Vagina (tissue), 2 donors: Measurements from ENCODE around the gene ZNHIT1. TPM values are rescaled to one million over a fixed set of nuclear protein-coding genes. Genes with fewer than 3 reads are reported as not detected.

Experiments used
- DNase-seq, 2 donors: peaks; one replicate each; pipeline ENCODE4 v3.0.0-alpha.2; 2017; ENCODE audit errors: extremely low spot score in 2 of 2
- H3K27ac ChIP-seq: fragments of 200-600 bp; sonication (generic); one replicate; pipeline ENCODE4 v1.5.1; 2019
- H3K27me3 ChIP-seq: fragments of 200-600 bp; sonication (generic); one replicate; pipeline ENCODE4 v1.5.1; 2019
- H3K36me3 ChIP-seq, 2 donors: fragments of 200-600 bp; sonication (generic); one replicate each; pipeline ENCODE4 v1.5.1; 2017 to 2019
- H3K4me1 ChIP-seq: fragments of 200-600 bp; sonication (generic); one replicate; pipeline ENCODE4 v1.5.1; 2019
- H3K4me3 ChIP-seq, 2 donors: fragments of 200-600 bp; sonication (generic); 1 replicate in 1 of 2; 2 replicates in 1 of 2; pipeline ENCODE4 v1.5.1; 2016 to 2019
- H3K9me3 ChIP-seq: fragments of 200-600 bp; sonication (generic); one replicate; pipeline ENCODE4 v1.5.1; 2019
- POLR2A ChIP-seq, 2 donors: fragments of 450-650 bp; IDR thresholded peaks; one replicate each; pipeline ENCODE4 v1.6.1; 2017; ENCODE audit warnings: antibody characterized with exemption in 2 of 2, mild to moderate bottlenecking in 2 of 2, moderate library complexity in 2 of 2
- POLR2AphosphoS5 ChIP-seq, 2 donors: sonication (generic); formaldehyde crosslinking; IDR thresholded peaks; one replicate each; pipeline ENCODE4 v1.9.0; 2017; ENCODE audit warnings: antibody characterized with exemption in 2 of 2, mild to moderate bottlenecking in 2 of 2, low read depth in 1 of 2; ENCODE audit not compliant: insufficient read depth in 1 of 2
- intact Hi-C: fragments of 100-400 bp; cut with DNase I; formaldehyde crosslinking; loops from one replicate; pipeline ENCODE4 v1.15.1; 2023
- total RNA-seq: library from RNA; depleted of rRNA; stranded (reverse); fragments of >200 nt; gene quantifications from one replicate; pipeline ENCODE4 v1.2.3, GENCODE V29; 2016
- TF ChIP-seq, protein P1 (sequence below), 3 experiments: fragments of 450-650 bp in 2 of 3; fragments of 200-600 bp in 1 of 3; sonication (generic) in 1 of 3; IDR thresholded peaks; one replicate each; pipeline ENCODE4 v1.5.1; 2017 to 2019; ENCODE audit warnings: antibody characterized with exemption in 3 of 3, mild to moderate bottlenecking in 2 of 3, moderate library complexity in 2 of 3

Gene ZNHIT1
- total RNA-seq, 1 donor from 2014 or later, result 55.2 TPM

DNA sequence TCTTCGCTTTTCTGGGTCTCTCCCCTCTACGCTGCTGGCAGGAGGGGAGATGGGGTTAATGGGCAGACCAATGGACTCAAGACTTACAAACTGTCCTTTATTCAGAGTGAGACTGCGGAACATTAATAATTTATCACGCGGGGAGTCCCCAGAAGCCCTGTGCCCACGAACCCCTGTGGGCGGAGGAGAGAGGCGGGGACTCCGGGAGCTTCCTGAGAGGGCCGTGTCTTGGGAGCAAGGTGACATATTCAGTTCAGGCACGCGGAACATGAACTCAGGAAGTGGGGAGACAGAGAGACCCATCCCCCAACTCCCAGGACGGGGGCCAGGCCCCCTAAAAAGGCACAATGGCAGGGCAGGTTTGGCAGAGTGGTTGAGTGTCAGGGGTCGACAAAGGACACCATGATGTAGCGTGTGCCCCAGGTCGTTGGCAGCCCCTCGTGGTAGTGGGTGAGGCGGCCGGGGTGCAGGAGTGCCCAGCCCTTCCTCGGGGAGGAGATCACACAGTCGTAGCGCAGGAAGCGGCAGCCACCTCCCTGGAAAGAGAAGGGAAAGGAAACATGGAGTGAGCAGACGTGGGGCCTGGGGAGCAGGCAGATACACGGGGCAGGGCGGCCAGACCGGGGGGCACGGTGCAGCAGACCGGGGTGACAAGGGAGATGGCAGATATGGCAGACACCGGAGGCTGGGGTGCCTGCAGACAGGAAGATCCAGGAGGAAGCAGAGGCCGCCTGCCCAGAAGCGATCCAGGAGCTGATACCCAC is 11.9 kb upstream of the ZNHIT1 start:
- intact Hi-C loops, result no loop called here
- H3K36me3 ChIP-seq, result peaks cover 0 to 28% of the 10 kb centered on the region in 2 donors
- no peak overlapping the region for H3K27ac ChIP-seq
- H3K4me3 ChIP-seq, result no peak overlapping the region
- H3K9me3 ChIP-seq, result no peaks in the 10 kb centered on the region
- H3K27me3 ChIP-seq, result no peaks in the 10 kb centered on the region
- H3K4me1 ChIP-seq, result peaks cover 8% of the 10 kb centered on the region
- TF ChIP-seq POLR2A (IDR thresholded peaks at IDR 0.05) (no peak), POLR2AphosphoS5 (IDR thresholded peaks at IDR 0.05; ENCODE audit: insufficient read depth in 1 of 2, low read depth in 1 of 2) (no peak)
- TF ChIP-seq, protein P1, sequence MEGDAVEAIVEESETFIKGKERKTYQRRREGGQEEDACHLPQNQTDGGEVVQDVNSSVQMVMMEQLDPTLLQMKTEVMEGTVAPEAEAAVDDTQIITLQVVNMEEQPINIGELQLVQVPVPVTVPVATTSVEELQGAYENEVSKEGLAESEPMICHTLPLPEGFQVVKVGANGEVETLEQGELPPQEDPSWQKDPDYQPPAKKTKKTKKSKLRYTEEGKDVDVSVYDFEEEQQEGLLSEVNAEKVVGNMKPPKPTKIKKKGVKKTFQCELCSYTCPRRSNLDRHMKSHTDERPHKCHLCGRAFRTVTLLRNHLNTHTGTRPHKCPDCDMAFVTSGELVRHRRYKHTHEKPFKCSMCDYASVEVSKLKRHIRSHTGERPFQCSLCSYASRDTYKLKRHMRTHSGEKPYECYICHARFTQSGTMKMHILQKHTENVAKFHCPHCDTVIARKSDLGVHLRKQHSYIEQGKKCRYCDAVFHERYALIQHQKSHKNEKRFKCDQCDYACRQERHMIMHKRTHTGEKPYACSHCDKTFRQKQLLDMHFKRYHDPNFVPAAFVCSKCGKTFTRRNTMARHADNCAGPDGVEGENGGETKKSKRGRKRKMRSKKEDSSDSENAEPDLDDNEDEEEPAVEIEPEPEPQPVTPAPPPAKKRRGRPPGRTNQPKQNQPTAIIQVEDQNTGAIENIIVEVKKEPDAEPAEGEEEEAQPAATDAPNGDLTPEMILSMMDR (IDR thresholded peaks at IDR 0.05), result no peak
- no peak for DNase-seq

DNA sequence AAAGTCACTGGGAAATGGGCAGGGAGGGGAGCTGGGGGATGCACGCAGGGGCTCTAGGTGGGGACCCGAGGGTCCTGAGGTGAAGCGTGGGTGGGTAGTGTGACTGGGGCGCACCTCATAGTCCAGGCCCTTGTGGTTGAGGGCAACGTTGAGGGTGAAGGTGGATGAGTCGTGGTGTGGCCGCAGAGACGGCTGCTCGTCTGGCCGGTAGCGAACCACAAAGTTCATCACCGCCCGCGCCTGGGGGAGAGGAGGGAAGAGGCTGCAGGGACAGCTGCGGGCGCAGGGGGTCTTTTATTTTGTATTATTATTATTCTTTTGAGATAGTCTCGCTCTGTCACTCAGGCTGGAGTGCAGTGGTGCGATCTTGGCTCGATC is 11.3 kb upstream of the ZNHIT1 start:
- no peak for DNase-seq

DNA sequence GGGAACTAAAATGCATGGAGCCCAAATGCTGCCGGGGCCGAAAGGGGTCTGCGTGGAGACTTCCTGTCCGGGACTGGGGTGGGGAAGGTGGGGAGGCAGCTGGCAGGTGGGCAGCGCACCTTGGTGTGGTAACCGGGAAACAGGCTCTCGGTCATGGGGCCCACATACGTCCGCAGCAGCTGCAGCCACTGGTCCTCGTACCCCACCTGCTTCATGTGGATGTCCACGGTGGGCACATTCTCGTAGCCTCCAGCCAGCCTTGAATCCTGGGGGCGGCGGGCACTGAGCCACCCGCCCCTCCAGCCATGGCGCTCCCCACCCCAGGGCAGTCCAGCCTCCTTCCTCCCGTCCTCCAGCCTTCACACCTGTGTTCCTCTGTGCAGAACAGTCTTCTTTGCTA is 10.5 kb upstream of the ZNHIT1 start:
- Histone ChIP-seq H3K9me3 (no peaks in the 10 kb centered on the region), H3K27ac (no peak overlapping the region), H3K27me3 (no peaks in the 10 kb centered on the region), H3K36me3 (peaks cover 0 to 41% of the 10 kb centered on the region in 2 donors), H3K4me1 (no peaks in the 10 kb centered on the region), H3K4me3 (no peak overlapping the region)
- TF ChIP-seq POLR2A (IDR thresholded peaks at IDR 0.05) (no peak), POLR2AphosphoS5 (IDR thresholded peaks at IDR 0.05; ENCODE audit: insufficient read depth in 1 of 2, low read depth in 1 of 2) (no peak)
- TF ChIP-seq, protein P1 (IDR thresholded peaks at IDR 0.05), result no peak
- intact Hi-C loops, result no loop called here
- no peak for DNase-seq

More for the DNA sequence above, 11.3 kb upstream of the ZNHIT1 start:
- Histone ChIP-seq H3K27ac (no peak overlapping the region), H3K4me3 (no peak overlapping the region), H3K27me3 (no peaks in the 10 kb centered on the region), H3K36me3 (peaks cover 0 to 33% of the 10 kb centered on the region in 2 donors), H3K9me3 (no peaks in the 10 kb centered on the region), H3K4me1 (peaks cover 6% of the 10 kb centered on the region)
- TF ChIP-seq POLR2A (IDR thresholded peaks at IDR 0.05) (no peak), POLR2AphosphoS5 (IDR thresholded peaks at IDR 0.05; ENCODE audit: insufficient read depth in 1 of 2, low read depth in 1 of 2) (no peak)
- TF ChIP-seq, protein P1 (IDR thresholded peaks at IDR 0.05), result no peak
- intact Hi-C loops, result no loop called here

GRCh38 chr7:101208794-101209193 is 9.2 kb upstream of the ZNHIT1 start:
- Histone ChIP-seq H3K4me3 (no peak overlapping the region), H3K4me1 (no peaks in the 10 kb centered on the region), H3K9me3 (no peaks in the 10 kb centered on the region), H3K27ac (no peak overlapping the region), H3K27me3 (no peaks in the 10 kb centered on the region), H3K36me3 (peaks cover 0 to 55% of the 10 kb centered on the region in 2 donors)
- TF ChIP-seq, protein P1 (IDR thresholded peaks at IDR 0.05), result no peak
- TF ChIP-seq POLR2AphosphoS5 (IDR thresholded peaks at IDR 0.05; ENCODE audit: insufficient read depth in 1 of 2, low read depth in 1 of 2) (no peak), POLR2A (IDR thresholded peaks at IDR 0.05) (no peak)
- no peak for DNase-seq
- intact Hi-C loops, result no loop called here

DNA sequence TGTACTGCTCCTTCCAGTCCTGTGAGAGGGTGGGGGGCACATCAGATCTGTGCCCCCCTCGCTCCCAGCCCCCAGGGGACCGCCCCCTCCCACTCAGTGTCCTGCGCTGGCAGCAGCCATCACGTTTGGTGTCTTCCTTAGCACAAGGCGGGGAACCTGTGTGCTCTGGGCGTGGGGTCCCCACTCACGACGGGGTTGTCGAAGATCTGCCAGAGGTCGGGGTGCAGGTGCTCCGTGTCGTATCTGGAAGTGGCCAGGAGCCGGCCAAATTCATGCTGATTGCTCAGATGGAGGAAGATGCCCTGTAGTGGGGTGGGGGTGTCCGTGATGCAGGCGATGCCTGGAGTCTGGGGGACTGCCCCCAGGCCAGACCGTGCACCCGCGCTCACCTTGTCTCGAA is 7.8 kb upstream of the ZNHIT1 start:
- intact Hi-C loops, result no loop called here
- H3K36me3 ChIP-seq, result peaks cover 0 to 55% of the 10 kb centered on the region in 2 donors
- no peak for DNase-seq
- H3K9me3 ChIP-seq, result no peaks in the 10 kb centered on the region
- H3K27me3 ChIP-seq, result no peaks in the 10 kb centered on the region
- H3K4me1 ChIP-seq, result no peaks in the 10 kb centered on the region
- TF ChIP-seq POLR2AphosphoS5 (IDR thresholded peaks at IDR 0.05; ENCODE audit: insufficient read depth in 1 of 2, low read depth in 1 of 2) (no peak), POLR2A (IDR thresholded peaks at IDR 0.05) (no peak)
- no peak overlapping the region for H3K4me3 ChIP-seq
- H3K27ac ChIP-seq, result no peak overlapping the region
